ENCODE results near the gene RALGAPB. TPM values are rescaled to one million over a fixed set of nuclear protein-coding genes. Genes with fewer than 3 reads are reported as not detected.

RALGAPB gene
- total and polyA plus RNA-seq, 2 of the 13 experiments (the other 11 are each of a cell fraction or from before 2014, with no cell fraction given) = 17.6 to 30.6 TPM

GRCh38 chr20:38454556-38455473, 17.8 kb upstream of the RALGAPB start:
- H4K20me1 ChIP-seq (ENCODE audit: insufficient read depth, low read length) = no peaks in the 10 kb centered on the region
- no peaks in the 10 kb centered on the region for H3K9me3 ChIP-seq (ENCODE audit: low read length)
- H3K4me2 ChIP-seq (ENCODE audit: low read depth, low read length) = no peak overlapping the region
- FAIRE-seq (no peak), ATAC-seq (no peak), DNase-seq (ENCODE audit: low spot score) (no peak)
- H2AFZ ChIP-seq (ENCODE audit: low read length) = no peak overlapping the region
- no peaks in the 10 kb centered on the region for H3K27me3 ChIP-seq (ENCODE audit: control insufficient read depth in 1 of 2, insufficient read depth in 2 of 2, low read length in 2 of 2)
- WGBS (ENCODE audit: low lambda C conversion rate) = 65% methylated on average over 13 of the region's 13 CpGs
- peaks cover 10 to 16% of the 10 kb centered on the region in 2 experiments for H3K36me3 ChIP-seq (replicated peaks in 1 of 2; ENCODE audit: control insufficient read depth in 1 of 2, insufficient read depth in 2 of 2, low read length in 2 of 2)
- H3K4me1 ChIP-seq (ENCODE audit: insufficient read depth, low read length) = peaks cover 2% of the 10 kb centered on the region
- no TSS peak for BruUV-seq (replicated peaks)
- intact Hi-C loops (cut with micrococcal nuclease; ENCODE audit: unreplicated experiment) = no loop called here
- no peak overlapping the region for H3K27ac ChIP-seq (ENCODE audit: extremely low read length, insufficient read depth, low read length)
- no peak overlapping the region for H3K9ac ChIP-seq (ENCODE audit: insufficient read depth, low read depth, low read length)
- in situ Hi-C loops (cut with HindIII; ENCODE audit: extremely low pct_ligation_motif_present, low pct_unique_long_range_greater_than_20kb) = no loop called here
- no peaks in the 10 kb centered on the region for H3K79me2 ChIP-seq (ENCODE audit: insufficient read depth, low read length)
- POLR2A ChIA-PET = no interaction called here
- no peak overlapping the region for H3K4me3 ChIP-seq (replicated peaks in 1 of 3; ENCODE audit: insufficient read depth in 1 of 3, low read depth in 2 of 3, low read length in 3 of 3)
- CTCF ChIA-PET (ENCODE audit: low intra/inter-chr PET ratio, low total read pairs) = no interaction called here
- no peak for TF ChIP-seq GABPA (IDR thresholded peaks at IDR 0.05; ENCODE audit: low read depth, low read length)
- no peak for TF ChIP-seq GABPA (CRISPR knock-in tag; IDR thresholded peaks at IDR 0.05; ENCODE audit: low read depth)
- TF ChIP-seq POLR2A (IDR thresholded peaks at IDR 0.05; ENCODE audit: insufficient read depth in 1 of 2, low read depth in 2 of 2, low read length in 2 of 2) = no peak
- no peak for TF ChIP-seq CBFB (CRISPR knock-in tag; IDR thresholded peaks at IDR 0.05)
- TF ChIP-seq ZNF557 (CRISPR knock-in tag; IDR thresholded peaks at IDR 0.05) = no peak
- TF ChIP-seq ZNF337 (CRISPR knock-in tag; IDR thresholded peaks at IDR 0.05; ENCODE audit: borderline replicate concordance, low read depth) = no peak
- no peak for TF ChIP-seq ZMYM3 (CRISPR knock-in tag; IDR thresholded peaks at IDR 0.05)
- no peak for TF ChIP-seq YY1 (IDR thresholded peaks at IDR 0.05; ENCODE audit: insufficient read depth, insufficient replicate concordance, low read depth, low read length)
- no peak for TF ChIP-seq NBN (conservative IDR thresholded peaks at IDR 0.05)
- TF ChIP-seq ZNF235 (CRISPR knock-in tag; IDR thresholded peaks at IDR 0.05; ENCODE audit: borderline replicate concordance) = no peak
- TF ChIP-seq, protein P1, sequence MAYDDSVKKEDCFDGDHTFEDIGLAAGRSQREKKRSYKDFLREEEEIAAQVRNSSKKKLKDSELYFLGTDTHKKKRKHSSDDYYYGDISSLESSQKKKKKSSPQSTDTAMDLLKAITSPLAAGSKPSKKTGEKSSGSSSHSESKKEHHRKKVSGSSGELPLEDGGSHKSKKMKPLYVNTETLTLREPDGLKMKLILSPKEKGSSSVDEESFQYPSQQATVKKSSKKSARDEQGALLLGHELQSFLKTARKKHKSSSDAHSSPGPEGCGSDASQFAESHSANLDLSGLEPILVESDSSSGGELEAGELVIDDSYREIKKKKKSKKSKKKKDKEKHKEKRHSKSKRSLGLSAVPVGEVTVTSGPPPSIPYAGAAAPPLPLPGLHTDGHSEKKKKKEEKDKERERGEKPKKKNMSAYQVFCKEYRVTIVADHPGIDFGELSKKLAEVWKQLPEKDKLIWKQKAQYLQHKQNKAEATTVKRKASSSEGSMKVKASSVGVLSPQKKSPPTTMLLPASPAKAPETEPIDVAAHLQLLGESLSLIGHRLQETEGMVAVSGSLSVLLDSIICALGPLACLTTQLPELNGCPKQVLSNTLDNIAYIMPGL (CRISPR knock-in tag; IDR thresholded peaks at IDR 0.05; ENCODE audit: borderline replicate concordance in 1 of 2, low read depth in 1 of 2) = no peak
- no peak for TF ChIP-seq SP2 (CRISPR knock-in tag; IDR thresholded peaks at IDR 0.05)
- TF ChIP-seq NAIF1 (CRISPR knock-in tag; IDR thresholded peaks at IDR 0.05; ENCODE audit: borderline replicate concordance) = no peak
- no peak for TF ChIP-seq SKI (IDR thresholded peaks at IDR 0.05; ENCODE audit: partially characterized antibody)
- no peak for TF ChIP-seq TAF1 (CRISPR knock-in tag; IDR thresholded peaks at IDR 0.05)
- TF ChIP-seq PRDM10 (CRISPR knock-in tag; IDR thresholded peaks at IDR 0.05; ENCODE audit: low read depth) = no peak
- no peak for TF ChIP-seq ZNF572 (CRISPR knock-in tag; IDR thresholded peaks at IDR 0.05)
- TF ChIP-seq CCAR2 (optimal IDR thresholded peaks at IDR 0.05; ENCODE audit: low read depth, low read length) = no peak
- no peak for TF ChIP-seq HBP1 (CRISPR knock-in tag; IDR thresholded peaks at IDR 0.05; ENCODE audit: low read depth)
